Esophagus muscularis mucosa (tissue), 4 donors: ENCODE results near the gene TRMU.

Source experiments
- CTCF ChIP-seq, 3 experiments: fragments of 200-600 bp in 2 of 3; fragments of 450-650 bp in 1 of 3; sonication (generic) in 2 of 3; IDR thresholded peaks; one replicate each; pipeline ENCODE4 v1.5.1; 2017 to 2019; ENCODE audit warnings: antibody characterized with exemption in 3 of 3, mild to moderate bottlenecking in 2 of 3, moderate library complexity in 1 of 3
- EP300 ChIP-seq: sonication (generic); formaldehyde crosslinking; IDR thresholded peaks from one replicate; pipeline ENCODE4 v1.6.1; 2017; ENCODE audit warnings: antibody characterized with exemption
- POLR2AphosphoS5 ChIP-seq, 2 donors: sonication (generic); formaldehyde crosslinking; IDR thresholded peaks; one replicate each; pipeline ENCODE4 v1.6.1; 2017; ENCODE audit warnings: antibody characterized with exemption in 2 of 2

DNA sequence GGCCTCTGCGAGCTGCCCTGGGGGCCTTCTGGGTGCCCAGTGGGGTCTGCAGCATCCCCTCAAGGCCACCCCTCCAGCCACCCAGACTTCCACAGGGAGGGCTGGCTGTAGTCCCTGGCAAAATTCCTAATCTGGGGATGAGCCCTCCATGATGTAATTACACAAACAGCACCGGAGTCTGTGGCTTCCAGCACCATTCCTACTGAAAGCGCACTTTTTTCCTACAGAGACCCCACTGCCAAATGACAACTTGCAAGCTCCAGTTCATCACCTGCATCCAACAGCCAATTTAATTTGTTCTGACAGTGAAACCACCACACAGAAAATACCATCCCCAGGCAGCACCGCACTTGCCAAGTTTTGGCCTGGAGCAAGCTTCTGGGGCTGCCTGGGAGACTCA is 70.4 kb downstream of the TRMU start:
- no peak for TF ChIP-seq EP300
- TF ChIP-seq CTCF (IDR thresholded peaks at IDR 0.05), result no peak
- no peak for TF ChIP-seq POLR2AphosphoS5 (IDR thresholded peaks at IDR 0.05)
